ENCODE data around the gene SH3PXD2B.

SH3PXD2B gene

DNA sequence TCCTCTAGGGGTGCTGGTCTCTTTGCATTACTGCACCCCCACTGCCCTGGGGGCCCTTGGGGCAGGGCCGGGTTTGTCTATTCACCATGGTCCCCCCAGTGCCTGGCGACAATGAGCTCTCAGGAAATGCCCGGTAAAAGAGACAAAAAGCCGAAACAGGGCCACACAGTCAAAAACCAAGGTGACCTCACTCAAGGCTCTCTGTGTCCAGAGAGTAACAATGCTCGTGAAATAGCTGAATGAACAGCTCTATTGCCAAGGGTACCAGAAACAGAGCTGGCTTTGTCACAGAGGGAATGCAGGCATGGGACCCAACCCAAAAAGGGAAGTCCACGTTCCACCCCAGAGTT is 16.0 kb downstream of the SH3PXD2B start:
- no peak overlapping the region for H3K4me3 ChIP-seq (ENCODE audit: low read depth, low read length)
- TF ChIP-seq, protein P1, sequence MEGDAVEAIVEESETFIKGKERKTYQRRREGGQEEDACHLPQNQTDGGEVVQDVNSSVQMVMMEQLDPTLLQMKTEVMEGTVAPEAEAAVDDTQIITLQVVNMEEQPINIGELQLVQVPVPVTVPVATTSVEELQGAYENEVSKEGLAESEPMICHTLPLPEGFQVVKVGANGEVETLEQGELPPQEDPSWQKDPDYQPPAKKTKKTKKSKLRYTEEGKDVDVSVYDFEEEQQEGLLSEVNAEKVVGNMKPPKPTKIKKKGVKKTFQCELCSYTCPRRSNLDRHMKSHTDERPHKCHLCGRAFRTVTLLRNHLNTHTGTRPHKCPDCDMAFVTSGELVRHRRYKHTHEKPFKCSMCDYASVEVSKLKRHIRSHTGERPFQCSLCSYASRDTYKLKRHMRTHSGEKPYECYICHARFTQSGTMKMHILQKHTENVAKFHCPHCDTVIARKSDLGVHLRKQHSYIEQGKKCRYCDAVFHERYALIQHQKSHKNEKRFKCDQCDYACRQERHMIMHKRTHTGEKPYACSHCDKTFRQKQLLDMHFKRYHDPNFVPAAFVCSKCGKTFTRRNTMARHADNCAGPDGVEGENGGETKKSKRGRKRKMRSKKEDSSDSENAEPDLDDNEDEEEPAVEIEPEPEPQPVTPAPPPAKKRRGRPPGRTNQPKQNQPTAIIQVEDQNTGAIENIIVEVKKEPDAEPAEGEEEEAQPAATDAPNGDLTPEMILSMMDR (IDR thresholded peaks at IDR 0.05; ENCODE audit: low read depth, low read length, missing control alignments): no peak
- no peak for DNase-seq (ENCODE audit: low read depth)

DNA sequence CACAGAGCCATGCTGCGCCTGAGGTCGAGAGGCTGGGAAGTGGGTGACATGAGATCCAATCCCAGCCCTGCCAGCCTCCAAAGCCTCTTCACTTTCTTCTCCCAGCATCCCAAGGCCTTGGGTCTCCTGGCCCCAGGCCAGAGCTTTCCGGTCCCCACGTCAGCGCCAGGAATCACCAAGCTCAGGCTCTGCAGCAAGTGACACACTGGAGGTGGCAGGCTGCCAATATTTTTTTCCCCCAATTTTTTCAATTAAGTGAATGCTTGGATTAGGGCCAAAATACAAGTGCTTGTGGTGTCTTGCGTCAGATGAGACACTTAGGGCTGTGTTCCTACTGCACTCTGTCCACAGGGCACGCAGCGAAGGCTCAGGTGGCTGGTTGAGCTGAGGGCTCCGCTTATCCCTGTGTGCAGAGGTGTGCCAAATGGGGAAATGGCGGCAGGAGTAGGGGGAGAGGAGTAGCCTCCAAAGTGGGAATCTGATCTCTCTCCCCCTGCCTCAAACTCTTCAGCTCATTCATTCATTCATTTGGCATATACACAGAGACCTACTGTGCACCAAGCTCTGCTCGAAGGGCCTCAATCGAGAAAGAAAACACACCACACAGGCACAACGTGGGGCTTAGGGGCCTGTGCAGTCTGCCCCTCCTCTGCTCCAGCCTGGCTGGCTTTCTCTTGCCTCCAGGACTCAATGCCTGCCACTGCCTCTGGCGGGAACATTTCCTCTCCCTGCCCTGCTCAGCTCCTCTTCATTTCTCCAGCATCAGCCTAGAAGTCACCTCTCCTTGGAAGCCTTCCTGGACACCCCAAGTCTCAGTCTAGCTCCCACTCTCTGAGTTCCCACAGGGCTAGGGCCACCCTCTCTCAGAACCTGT is 16.6 kb downstream of the SH3PXD2B start:
- DNase-seq (ENCODE audit: low read depth): no peak
- TF ChIP-seq, protein P1 (IDR thresholded peaks at IDR 0.05; ENCODE audit: low read depth, low read length, missing control alignments): no peak
- no peak overlapping the region for H3K4me3 ChIP-seq (ENCODE audit: low read depth, low read length)

DNA sequence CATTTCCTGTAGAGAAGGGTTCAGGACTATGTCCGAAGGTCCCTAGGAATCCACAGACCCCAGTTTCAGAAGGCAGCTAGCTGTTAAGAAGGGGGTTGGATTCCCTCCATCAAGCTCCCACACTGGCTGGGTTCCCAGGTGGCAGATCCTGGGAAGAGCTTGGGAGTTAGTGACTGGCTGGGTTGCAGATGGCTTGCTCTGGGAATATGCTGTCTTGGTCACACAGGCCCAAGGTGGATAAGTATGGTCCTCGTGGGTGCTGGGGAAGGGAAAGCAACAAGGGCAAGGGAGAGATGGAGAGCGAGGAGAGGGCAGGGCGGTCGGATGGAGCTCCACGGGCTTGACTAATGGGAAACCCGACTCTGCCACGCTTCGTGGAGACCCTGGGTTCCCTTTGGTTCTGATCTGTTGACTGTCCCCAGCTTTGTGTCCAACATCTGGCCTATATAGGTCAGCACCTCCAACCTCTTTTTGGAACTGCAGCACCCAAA is 17.4 kb downstream of the SH3PXD2B start:
- TF ChIP-seq, protein P1 (IDR thresholded peaks at IDR 0.05; ENCODE audit: low read depth, low read length, missing control alignments): no peak
- DNase-seq (ENCODE audit: low read depth): no peak
- no peak overlapping the region for H3K4me3 ChIP-seq (ENCODE audit: low read depth, low read length)

DNA sequence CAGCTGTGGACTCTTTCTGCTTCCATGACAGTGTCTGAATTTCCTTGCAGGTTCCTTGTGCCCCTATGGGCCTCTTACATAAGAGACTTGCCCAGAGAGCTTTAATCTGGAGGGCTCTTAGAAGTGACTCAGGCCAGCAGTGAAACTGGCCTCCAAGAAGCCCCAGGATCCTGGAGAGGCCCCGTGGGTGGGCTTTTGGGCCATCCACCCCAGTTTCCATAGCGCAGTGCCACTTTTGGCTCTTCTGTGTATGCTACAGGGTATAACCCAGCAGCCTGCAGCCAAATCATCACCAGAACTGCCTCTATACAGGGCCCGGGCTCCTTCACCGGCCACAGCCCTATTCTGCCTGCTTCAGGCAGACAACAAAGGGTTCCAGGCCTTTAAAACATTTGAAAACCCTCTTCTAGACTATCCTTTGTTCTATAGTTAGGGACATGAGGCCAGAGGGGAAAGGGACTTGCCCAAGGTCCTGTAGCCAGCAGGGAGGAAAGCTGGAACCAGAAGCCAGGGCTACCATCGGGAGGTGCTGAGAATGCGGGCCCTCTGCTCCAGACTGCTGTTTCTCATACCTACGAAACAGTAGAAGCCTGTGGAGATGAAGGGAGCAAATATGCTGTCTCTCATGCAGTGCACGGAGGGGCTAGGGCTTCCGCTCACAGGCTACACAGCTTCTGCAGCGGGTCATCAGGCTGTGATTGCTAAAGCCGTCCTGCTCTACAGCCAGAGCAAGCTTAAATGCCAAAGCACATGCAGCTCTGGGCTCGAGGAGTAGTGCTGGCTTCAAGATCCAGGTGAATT is 18.0 kb downstream of the SH3PXD2B start:
- TF ChIP-seq, protein P1 (IDR thresholded peaks at IDR 0.05; ENCODE audit: low read depth, low read length, missing control alignments): no peak
- H3K4me3 ChIP-seq (ENCODE audit: low read depth, low read length): no peak overlapping the region

DNA sequence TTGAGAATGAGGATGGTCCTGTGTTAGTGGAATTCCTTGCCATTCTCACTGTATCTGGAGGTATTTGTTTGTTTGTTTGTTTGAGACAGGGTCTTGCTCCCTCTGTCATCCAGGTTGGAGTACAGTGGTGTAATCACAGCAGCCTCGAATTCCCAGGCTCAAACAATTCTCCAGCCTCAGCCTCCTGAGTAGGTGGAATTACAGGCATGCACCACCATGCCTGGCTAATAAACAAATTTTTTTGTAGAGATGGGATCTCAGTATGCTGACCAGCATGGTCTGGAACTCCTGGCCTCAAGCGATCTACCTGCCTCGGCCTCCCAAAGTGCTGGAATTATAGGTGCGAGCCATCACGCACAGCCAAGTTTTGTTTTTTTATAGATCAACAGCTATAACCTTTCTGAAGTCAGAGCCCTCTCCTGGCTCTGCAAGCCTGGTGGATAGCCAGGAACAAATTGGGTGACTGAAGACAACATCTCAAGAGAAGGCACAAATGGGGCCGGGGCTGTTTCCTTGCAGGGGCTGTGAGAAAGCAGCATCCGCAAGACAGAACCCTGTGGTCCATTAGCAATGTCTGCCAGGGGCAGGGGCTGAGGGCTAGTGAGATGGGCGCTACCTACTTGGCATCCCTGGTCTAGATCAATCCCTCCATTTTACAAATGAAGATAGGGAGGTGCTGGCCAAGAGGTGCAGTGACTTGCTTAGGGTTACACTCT is 18.8 kb downstream of the SH3PXD2B start:
- no peak overlapping the region for H3K4me3 ChIP-seq (ENCODE audit: low read depth, low read length)
- DNase-seq (ENCODE audit: low read depth): no peak

More for the DNA sequence above, 18.0 kb downstream of the SH3PXD2B start:
- no peak for DNase-seq (ENCODE audit: low read depth)

DNA sequence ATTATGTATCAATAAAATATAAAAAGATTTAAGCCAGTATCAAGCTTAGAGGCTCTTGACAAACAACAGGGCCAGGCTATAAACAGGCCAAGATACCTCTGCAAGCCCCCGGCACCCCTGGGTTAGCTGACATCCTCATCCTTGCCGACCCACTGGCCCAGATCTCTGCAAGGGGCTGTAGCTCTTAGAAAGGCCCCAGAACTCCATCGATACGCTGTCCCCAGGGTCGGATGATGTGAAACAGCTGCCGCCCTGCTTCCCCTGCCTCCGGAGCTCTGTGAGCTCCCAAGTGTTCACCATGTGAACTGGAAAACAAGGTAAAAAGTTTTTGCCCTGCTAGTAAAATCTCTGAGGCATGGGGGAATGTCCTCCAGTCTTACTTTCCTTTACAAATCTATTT is 20.1 kb downstream of the SH3PXD2B start:
- TF ChIP-seq, protein P1 (IDR thresholded peaks at IDR 0.05; ENCODE audit: low read depth, low read length, missing control alignments): no peak
- no peak overlapping the region for H3K4me3 ChIP-seq (ENCODE audit: low read depth, low read length)
- no peak for DNase-seq (ENCODE audit: low read depth)

More for the DNA sequence above, 18.8 kb downstream of the SH3PXD2B start:
- TF ChIP-seq, protein P1 (IDR thresholded peaks at IDR 0.05; ENCODE audit: low read depth, low read length, missing control alignments): no peak

All from GM12864 (cell line).